ENCODE data around the gene NIPAL3.

DNA sequence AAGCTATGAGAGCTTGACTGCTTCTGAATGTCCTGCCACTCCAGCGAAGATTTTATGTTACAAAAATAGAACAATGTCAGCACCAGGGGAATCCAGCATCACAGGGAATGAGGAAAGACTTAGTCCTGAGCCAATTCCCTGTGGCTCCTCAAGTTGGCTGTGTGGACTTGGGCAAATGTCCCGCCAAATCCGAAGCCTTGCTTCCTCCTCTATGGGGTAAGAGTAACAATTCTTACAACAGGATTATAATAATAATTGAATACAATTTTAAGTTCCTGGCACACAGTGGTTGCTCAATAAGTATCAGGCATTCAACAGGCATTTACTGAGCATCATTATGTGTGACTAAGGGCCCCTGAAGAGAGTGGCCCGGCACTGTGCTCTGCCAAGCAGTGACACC is 46.4 kb upstream of the NIPAL3 start:
- TF ChIP-seq POLR2A (IDR thresholded peaks at IDR 0.05) (no peak), POLR2AphosphoS5 (IDR thresholded peaks at IDR 0.05) (no peak)
